PFSK-1 (cell line): ENCODE results near the gene OR51B4.
"Not testable (repeated sequence)": the region's sequence is repeated elsewhere in the genome, so short reads cannot be mapped to it uniquely, and the experiment has no call there.

Source experiments
- FOXP2 ChIP-seq: optimal IDR thresholded peaks from 2 replicates; pipeline ENCODE3; 2011; ENCODE audit warnings: borderline replicate concordance, control low read depth, inconsistent platforms; ENCODE audit not compliant: insufficient read depth; ENCODE audit errors: extremely low read length, extremely low read depth
- POLR2AphosphoS5 ChIP-seq: IDR thresholded peaks from 2 replicates; pipeline ENCODE4 v1.6.1; 2012; ENCODE audit warnings: low read depth, mild to moderate bottlenecking, control low read depth, low read length, moderate library complexity
- TAF1 ChIP-seq: IDR thresholded peaks from 2 replicates; pipeline ENCODE4 v1.6.1; 2012; ENCODE audit warnings: low read length, control low read depth, borderline replicate concordance; ENCODE audit not compliant: insufficient read depth
- TF ChIP-seq, protein P1 (sequence below), 2 experiments: IDR thresholded peaks; 2 replicates each; pipeline versions ENCODE4 v1.6.1 to v1.8.0; 2011 to 2012; ENCODE audit warnings: low read depth in 2 of 2, low read length in 2 of 2, control low read depth in 1 of 2, inconsistent platforms in 1 of 2, mild to moderate bottlenecking in 1 of 2, moderate library complexity in 1 of 2; ENCODE audit not compliant: insufficient read depth in 1 of 2

DNA sequence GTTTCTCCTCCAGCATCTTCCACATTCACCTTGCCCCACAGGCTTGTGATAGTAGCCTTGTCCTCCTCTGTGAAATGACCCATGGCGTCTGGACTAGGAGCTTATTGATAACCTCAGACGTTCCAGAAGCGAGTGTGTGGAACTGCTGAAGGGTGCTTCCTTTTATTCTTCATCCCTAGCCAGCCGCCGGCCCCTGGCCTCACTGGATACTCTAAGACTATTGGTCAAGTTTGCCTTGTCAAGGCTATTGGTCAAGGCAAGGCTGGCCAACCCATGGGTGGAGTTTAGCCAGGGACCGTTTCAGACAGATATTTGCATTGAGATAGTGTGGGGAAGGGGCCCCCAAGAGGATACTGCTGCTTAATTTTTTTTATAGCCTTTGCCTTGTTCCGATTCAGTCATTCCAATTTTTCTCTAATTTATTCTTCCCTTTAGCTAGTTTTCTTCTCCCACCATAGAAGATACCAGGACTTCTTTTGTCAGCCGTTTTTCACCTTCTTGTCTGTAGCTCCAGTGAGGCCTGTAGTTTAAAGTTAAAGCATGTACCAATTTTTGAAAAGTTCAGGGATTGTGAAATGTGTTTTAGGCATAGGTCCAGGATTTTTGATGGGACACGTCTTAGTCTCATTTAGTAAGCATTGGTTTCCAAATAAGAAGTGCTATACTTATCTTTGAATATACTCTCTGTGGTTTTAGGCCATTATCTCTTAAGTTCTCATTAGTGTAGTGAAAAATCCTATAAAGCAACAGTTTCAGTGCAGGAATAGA is 46.9 kb downstream of the OR51B4 start, which contains the start of gene HBG2:
- TF ChIP-seq TAF1, POLR2AphosphoS5, FOXP2: not testable (repeated sequence)
- TF ChIP-seq, protein P1, sequence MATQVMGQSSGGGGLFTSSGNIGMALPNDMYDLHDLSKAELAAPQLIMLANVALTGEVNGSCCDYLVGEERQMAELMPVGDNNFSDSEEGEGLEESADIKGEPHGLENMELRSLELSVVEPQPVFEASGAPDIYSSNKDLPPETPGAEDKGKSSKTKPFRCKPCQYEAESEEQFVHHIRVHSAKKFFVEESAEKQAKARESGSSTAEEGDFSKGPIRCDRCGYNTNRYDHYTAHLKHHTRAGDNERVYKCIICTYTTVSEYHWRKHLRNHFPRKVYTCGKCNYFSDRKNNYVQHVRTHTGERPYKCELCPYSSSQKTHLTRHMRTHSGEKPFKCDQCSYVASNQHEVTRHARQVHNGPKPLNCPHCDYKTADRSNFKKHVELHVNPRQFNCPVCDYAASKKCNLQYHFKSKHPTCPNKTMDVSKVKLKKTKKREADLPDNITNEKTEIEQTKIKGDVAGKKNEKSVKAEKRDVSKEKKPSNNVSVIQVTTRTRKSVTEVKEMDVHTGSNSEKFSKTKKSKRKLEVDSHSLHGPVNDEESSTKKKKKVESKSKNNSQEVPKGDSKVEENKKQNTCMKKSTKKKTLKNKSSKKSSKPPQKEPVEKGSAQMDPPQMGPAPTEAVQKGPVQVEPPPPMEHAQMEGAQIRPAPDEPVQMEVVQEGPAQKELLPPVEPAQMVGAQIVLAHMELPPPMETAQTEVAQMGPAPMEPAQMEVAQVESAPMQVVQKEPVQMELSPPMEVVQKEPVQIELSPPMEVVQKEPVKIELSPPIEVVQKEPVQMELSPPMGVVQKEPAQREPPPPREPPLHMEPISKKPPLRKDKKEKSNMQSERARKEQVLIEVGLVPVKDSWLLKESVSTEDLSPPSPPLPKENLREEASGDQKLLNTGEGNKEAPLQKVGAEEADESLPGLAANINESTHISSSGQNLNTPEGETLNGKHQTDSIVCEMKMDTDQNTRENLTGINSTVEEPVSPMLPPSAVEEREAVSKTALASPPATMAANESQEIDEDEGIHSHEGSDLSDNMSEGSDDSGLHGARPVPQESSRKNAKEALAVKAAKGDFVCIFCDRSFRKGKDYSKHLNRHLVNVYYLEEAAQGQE (IDR thresholded peaks at IDR 0.05; ENCODE audit: insufficient read depth in 1 of 2, low read depth in 2 of 2, low read length in 2 of 2): not testable (repeated sequence)
